HuH-7 (cell line): ENCODE data around the gene HLA-DOB.
"Not testable (repeated sequence)": the region's sequence is repeated elsewhere in the genome, so short reads cannot be mapped to it uniquely, and the experiment has no call there.

ENCODE experiments used
- DNase-seq: peaks from one replicate; pipeline ENCODE4 v3.0.0; 2011; ENCODE audit warnings: low spot score

The HLA-DOB gene

DNA sequence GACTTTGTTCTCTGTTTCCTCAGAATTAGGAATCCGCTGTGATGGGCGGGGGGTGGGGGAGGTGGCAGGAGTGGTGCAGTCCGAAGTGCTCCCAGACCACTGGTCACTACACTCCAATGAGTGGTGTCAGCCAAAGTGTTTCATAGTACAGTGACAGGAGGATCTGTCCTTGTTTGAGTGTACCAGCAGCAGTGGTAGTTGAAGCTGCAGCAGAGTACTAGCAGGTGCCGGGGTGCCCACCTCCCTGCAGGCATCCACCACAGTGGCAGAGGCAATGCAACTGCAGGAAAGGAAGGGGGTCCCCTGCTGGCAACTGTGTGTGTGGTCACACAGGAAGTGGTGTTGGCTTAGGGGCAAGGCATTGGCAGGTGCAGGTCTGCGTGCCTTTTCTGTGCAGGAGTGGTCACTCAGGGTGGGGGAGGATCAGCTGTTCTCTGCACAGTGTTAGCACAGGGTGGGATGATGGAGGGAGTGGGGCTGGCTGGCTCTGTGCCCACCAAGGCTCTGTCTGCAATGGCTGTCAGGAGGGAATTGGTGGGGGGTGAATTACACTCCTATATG is 9.7 kb downstream of the HLA-DOB start:
- no peak for DNase-seq

DNA sequence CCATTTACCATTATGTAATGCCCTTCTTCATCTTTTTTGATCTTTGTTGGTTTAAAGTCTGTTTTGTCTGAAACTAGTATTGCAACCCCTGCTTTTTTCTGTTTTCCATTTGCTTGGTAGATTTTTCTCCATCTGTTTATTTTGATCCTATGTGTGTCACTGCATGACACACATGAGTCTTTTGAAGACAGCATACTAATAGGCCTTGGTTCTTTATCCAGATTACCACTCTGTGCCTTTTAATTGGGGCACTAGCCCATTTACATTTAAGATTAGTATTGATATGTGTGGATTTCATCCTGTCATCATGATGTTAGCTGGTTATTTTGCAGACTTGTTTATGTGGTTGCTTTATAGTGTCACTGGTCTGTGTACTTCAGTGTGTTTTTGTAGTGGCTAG is 11.4 kb downstream of the HLA-DOB start:
- not testable (repeated sequence) for DNase-seq

DNA sequence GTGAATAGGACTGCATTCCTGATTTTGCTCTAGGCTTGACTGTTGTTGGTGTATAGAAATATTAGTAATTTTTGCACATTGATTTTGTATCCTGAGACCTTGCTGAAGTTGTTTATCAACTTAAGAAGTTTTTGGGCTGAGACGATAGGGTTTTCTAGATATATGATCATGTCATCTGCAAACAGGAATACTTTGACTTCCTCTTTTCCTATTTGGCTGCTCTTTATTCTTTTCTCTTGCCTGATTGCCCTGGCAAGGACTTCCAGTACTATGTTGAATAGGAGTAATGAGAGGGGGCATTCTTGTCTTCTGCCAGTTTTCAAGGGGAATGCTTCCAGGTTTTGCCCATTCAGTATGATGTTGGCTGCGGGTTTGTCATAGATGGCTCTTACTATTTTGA is 13.4 kb downstream of the HLA-DOB start:
- DNase-seq: no peak

DNA sequence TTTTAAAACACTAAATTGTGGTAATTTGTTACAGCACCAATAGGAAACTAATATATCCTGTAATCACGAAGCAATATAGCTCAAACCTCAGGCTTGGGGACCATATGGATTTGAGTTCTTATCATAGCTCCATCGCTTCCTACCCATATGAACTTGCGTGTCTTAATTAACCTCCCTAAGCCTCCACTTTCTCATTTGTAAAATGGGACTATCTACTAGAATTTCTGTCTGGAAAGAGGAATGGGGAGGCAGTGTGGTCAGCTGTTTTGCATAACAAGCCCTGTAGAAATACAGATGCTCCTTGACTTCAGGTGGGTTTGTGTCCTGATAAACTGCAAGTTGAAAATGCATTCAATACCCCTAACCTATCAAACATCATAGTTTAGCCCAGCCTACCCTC is 17.1 kb downstream of the HLA-DOB start:
- no peak for DNase-seq

DNA sequence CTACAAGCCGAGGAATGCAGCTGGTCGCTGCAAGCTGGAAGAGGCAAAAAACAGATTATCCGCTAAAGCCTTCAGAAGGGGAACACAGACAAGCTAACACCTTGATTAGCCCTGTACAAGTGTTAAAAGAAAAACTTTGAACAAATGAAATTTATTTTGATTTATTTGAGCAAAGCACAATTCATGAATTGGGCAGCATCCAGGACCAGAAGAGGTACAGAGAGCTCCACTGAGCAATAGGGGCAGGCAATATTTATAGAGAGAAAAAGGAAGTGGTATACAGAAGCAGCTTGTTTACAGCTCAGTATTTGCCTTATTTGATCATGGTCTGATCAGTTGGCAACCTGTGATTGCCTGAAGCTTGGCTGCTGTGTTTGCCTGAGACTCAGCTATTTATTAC is 17.6 kb downstream of the HLA-DOB start:
- DNase-seq: no peak

DNA sequence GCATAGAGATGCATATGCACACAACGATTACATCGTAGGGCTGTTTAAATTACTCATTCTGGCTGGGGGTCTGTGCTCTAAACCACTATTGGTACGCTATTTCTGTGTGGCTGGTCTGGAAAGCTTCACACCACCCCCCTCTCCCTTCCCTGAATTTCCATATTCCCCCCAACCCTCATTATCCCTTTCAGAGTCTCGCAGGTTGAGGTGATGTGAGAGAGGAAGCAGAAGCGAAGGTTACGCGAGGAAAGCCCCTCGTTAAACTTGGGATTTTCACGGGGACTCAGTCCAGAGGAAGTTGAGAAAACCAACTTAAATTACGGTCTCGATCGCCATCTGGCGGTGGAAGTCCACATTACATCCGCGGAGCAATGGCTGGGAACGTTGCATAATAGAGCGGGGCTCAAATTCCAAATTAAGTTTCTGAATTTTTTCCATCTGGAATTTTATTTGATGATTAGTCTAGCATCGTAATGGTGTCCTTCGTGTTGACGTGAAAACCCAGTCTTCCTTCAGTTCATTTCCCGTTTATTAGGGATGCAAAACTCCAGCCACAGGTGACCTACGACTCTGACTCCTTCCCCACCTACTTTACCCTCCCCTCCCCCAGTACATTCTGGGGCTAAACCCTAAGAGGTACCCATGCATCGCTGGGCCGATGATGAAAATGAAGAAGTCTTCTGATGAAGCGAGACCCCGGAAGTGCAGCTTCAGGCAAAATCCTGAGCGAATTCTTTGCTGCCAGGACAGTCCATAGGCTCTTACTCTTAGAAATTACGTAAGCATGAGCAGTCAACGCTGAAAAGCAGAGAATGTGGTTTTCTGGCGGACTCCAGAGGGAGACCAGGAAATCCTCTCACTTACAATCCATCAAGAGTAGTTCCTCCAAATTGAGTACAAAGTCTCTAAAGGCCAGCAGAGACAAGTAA is 19.7 kb downstream of the HLA-DOB start:
- DNase-seq: peak; percentile 23

DNA sequence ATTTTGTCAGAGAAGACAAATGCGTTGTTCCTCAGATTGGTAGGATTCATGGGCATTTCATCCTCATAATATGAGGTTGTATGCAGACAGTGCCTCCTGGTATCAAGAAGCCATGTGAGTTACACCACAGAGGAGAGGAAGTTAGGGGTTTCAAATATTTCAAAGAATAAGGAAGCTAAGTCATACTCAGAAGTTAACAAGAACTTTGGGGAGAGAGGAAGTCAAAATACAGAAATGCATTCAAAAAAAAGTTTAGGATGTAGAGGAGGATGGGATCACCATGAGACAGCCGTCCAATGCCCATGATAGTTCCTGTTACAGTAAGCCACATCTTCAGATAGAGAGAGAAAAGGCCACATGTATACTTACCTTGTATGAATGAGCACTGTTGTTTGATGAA is 22.3 kb downstream of the HLA-DOB start:
- no peak for DNase-seq

DNA sequence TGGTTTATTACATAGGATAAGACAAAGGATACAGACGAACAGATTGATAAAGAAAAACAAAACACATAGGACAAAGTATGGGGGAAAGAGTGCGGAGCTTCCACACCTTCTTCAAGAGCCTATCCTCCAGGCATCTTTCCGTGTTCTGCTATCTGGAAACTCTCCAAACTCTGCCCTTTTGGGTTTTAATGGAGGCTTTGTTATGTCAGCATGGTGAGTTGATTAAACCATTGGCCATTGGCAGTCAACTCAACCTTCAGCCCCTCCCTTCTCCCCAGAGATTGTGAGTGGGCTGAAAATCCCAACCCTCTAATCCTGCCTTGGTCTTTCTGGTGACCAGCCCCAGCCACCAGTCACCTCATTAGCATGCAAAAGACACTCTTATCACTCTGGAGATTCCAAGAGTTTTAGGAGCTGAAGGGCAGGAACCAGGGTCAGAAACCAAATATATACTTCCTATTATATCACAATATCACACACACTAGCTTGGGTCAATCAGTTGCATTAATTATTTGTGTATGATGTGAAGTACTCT is 23.8 kb downstream of the HLA-DOB start:
- DNase-seq: no peak

DNA sequence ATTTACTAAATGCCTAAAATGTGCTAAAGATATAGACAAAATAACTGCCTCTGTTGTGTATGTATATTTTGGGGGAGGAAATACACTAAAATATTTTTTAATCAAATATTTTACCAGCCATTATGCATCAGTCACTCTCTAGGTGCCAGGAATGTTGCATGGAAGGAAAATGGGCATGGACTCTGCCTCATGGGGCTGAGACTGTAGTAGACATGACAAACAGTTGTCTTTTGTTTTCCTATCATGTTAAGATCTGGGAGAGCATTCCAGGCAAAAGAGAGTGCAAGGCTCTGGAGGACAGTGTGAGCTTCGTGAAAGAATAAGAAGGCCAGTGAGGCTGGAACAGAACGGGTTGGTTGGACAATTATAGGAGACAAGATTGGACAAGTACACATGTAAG is 26.5 kb downstream of the HLA-DOB start:
- DNase-seq: no peak

DNA sequence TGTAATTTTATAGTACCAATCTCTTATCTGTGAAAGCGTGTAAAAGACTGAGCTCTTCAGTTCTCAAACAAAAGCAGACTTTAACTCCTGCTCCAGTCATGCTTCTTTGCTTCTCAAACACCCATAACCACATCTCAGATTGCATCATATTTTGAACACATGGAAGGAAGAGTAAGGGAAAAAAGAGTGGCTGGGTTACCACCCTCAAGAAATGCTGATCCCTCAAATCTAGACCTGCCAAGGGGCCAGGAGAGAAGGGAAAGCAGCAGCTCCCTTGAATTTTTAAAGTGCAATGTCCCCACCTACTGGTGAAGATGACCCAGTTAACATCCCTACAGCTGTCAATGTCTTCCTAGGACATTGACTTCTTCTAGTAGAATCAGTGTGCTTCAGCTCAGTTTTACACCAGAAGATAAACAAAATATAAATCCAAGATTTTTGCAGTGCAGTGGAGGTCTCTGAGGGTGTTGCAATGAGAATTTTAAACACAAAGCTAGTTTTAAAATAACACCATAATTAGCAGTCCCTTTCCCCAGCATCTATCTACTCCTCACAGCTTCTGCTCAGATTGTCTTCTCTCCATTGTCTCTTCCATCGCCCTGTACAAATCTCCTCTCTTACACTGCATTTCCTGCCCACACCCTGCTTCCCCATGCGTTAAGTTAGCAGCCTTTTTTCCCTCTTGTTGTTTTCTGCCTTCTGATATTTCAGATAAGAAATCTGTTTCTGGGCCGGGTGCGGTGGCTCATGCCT is 30.8 kb downstream of the HLA-DOB start:
- peak; percentile 28 for DNase-seq

DNA sequence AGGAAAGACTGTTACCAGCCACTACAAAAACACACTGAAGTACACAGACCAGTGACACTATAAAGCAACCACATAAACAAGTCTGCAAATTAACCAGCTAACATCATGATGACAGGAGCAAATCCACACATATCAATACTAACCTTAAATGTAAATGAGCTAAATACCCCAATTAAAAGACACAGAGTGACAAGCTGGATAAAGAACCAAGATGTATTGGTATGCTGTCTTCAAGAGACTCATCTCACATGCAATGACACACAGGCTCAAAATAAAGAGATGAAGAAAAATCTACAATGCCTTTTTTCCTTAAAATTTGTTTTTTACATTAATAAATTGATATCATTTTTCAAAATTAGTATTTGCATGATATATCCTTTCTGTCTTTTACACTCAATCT is 33.9 kb downstream of the HLA-DOB start:
- DNase-seq: not testable (repeated sequence)

DNA sequence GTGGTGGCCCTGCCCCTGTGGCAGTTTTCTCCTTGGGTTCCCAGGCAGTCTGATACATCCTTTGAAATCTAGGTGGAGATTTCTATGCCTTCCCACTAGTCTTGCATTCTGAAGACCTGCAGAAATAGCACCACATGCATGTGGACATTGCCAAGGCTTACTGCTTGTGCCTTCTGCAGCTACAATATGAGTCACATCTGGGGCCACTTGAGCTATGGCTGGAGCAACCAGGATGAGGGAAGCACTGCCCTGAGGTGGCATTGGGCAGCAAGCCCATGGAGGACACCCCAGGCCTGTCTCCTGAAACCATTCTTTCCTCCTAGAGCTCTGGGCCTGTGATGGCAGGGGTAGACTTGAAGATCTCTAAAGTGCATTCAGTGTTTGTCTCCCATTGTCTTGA is 37.8 kb downstream of the HLA-DOB start:
- no peak for DNase-seq

DNA sequence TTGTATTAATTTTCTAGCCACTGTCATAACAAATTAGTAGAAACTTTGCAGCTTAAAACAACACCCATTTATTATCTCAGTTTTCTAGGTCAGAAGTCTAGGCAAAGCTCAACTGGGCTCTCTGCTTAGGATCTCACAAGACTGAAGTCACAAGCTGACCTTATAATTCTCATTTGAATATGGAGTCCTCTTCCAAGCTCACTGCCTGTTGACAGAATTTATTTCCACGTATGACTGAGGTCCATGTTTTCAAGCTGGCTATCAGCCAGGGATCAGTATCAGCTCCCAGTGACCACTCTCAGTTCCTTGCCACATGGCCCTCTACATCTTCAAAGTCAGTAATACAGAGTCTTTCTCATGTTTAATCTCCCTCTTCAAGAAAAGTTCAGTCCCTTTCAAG is 41.7 kb downstream of the HLA-DOB start:
- no peak for DNase-seq

DNA sequence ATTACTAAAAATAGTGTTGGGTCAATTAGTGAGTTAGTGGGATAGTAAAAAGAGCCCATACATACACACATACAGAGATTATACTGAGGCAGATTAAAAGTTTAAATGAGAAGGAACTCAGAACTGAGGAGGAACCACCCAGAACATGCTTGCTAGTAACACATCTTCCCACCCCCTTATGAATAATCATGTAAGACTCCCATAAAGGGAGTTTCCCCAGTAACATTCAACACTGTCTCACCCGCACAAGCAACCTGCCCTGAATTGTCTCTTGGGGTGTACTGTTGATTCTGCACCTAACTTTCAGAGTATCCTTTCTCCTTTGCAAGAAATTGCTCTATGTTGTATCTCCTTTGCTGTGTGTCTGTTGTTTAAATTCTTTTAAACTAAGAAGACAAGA is 42.4 kb downstream of the HLA-DOB start:
- no peak for DNase-seq

DNA sequence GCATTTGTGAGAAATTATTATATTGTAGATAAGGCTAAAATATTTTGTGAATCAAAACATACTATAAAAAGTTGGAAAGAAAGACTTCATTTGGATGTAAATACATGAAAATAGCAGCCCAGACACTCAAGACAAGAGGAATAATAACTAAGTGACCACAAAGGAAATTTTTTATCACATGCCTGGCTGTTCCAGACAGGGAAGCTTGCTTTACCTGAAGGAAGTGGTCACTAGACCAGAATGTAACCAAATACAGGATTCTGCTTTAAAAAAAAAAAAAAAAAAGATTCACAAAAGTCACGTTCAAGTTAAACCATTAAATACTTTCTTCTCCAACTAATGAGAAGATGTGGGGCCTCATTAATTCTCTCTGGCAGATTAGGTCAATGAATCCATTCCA is 44.1 kb downstream of the HLA-DOB start:
- no peak for DNase-seq

DNA sequence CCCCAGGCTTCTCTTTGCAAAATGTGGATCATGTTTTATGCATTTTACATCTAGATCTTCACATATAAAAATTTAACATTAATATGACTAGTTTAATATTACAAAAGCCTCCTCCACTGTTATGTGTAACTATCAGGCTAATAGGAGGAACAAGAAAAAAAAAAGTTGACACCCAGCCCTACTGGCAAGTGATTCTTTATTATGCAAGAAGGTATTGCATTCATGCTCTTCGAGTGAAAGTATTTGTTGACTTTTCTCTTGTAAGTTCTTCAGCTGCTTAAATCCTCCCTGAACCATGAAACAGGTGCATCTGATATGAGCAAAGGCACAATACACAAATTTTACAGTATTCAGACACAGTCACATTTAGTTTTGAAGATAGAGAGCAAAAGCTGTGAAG is 52.8 kb downstream of the HLA-DOB start:
- no peak for DNase-seq

DNA sequence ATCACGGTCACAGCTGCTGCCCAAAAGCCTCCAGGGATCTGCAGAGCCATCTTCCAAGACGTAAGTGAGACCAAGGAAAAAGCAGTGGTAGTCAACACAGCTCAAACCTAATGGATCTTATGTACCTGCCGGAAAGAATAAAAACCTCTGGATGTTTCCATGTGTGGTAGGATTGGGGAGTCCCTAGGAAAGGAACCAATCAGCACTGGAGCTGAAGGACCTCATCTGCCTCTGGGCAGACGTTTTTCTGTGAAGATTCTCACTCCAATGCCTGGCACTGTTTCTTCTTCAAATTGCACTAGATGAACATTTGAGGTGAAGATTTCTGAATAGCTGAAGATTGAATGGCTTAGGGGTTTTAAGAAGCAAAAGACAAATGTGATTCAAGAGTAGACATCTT is 53.4 kb downstream of the HLA-DOB start, which contains the start of gene HLA-DQB2:
Gene HLA-DQB2, minus strand, starts transcription at position 112 of the 400 bp plus-strand sequence. Its CDS starts 62 bp downstream, at position 50.
- DNase-seq: no peak
